Measurements from ENCODE around the gene CA10. TPM values are rescaled to one million over a fixed set of nuclear protein-coding genes. Genes with fewer than 3 reads are reported as not detected.

The CA10 gene
- total RNA-seq, 1 experiment from 2014 or later: not detected

GRCh38 chr17:51647067-51647466, 511.4 kb downstream of the CA10 start:
- Histone ChIP-seq H3K27me3 (replicated peaks; ENCODE audit: insufficient read depth, low read depth, low read length, poor library complexity) (peaks cover 35% of the 10 kb centered on the region), H3K9me3 (ENCODE audit: low read depth, low read length, poor library complexity, severe bottlenecking) (no peaks in the 10 kb centered on the region), H3K36me3 (ENCODE audit: insufficient read depth, low read length, poor library complexity, severe bottlenecking) (no peaks in the 10 kb centered on the region), H3K4me1 (ENCODE audit: insufficient read depth, low read length, poor library complexity, severe bottlenecking) (no peaks in the 10 kb centered on the region), H3K4me3 (ENCODE audit: low read depth, low read length, poor library complexity, severe bottlenecking) (no peak overlapping the region), H3K27ac (ENCODE audit: low read depth, low read length, poor library complexity, severe bottlenecking) (no peak overlapping the region)
- TF ChIP-seq CTCF (conservative IDR thresholded peaks at IDR 0.05; ENCODE audit: low read depth, low read length): no peak
- TF ChIP-seq EZH2 (IDR thresholded peaks at IDR 0.05; ENCODE audit: borderline replicate concordance, low read depth, low read length, poor library complexity, severe bottlenecking): no peak
- DNase-seq (ENCODE audit: low spot score): no peak
- ChIA-PET POLR2A (ENCODE audit: low non-redundant PET) (no interaction called here), CTCF (no interaction called here)
- no TSS peak for BruUV-seq (replicated peaks)
- intact Hi-C loops (cut with micrococcal nuclease; ENCODE audit: unreplicated experiment): loop anchor here (10.0 kb wide), 1 partner anchor 182 kb away; no protein-coding TSS in a partner anchor

- H3K27me3 ChIP-seq (replicated peaks; ENCODE audit: insufficient read depth, low read depth, low read length, poor library complexity): peaks cover 40% of the 10 kb centered on the region
- intact Hi-C loops (cut with micrococcal nuclease; ENCODE audit: unreplicated experiment): loop anchor here (10.0 kb wide), 1 partner anchor 182 kb away; no protein-coding TSS in a partner anchor
- no peak for DNase-seq (ENCODE audit: low spot score)
- no peak overlapping the region for H3K4me3 ChIP-seq (ENCODE audit: low read depth, low read length, poor library complexity, severe bottlenecking)
- TF ChIP-seq CTCF (conservative IDR thresholded peaks at IDR 0.05; ENCODE audit: low read depth, low read length): no peak
- no TSS peak for BruUV-seq (replicated peaks)
- no peaks in the 10 kb centered on the region for H3K36me3 ChIP-seq (ENCODE audit: insufficient read depth, low read length, poor library complexity, severe bottlenecking)
- no peaks in the 10 kb centered on the region for H3K4me1 ChIP-seq (ENCODE audit: insufficient read depth, low read length, poor library complexity, severe bottlenecking)
- POLR2A ChIA-PET (ENCODE audit: low non-redundant PET): no interaction called here
- no peaks in the 10 kb centered on the region for H3K9me3 ChIP-seq (ENCODE audit: low read depth, low read length, poor library complexity, severe bottlenecking)
- no peak overlapping the region for H3K27ac ChIP-seq (ENCODE audit: low read depth, low read length, poor library complexity, severe bottlenecking)
- CTCF ChIA-PET: no interaction called here
These were observed 512.0 kb downstream of the CA10 start for GRCh38 chr17:51646539-51646938.

GRCh38 chr17:51645056-51645455, 513.5 kb downstream of the CA10 start:
- TF ChIP-seq CTCF (conservative IDR thresholded peaks at IDR 0.05; ENCODE audit: low read depth, low read length) (no peak), EZH2 (IDR thresholded peaks at IDR 0.05; ENCODE audit: borderline replicate concordance, low read depth, low read length, poor library complexity, severe bottlenecking) (no peak)
- H3K4me3 ChIP-seq (ENCODE audit: low read depth, low read length, poor library complexity, severe bottlenecking): no peak overlapping the region
- intact Hi-C loops (cut with micrococcal nuclease; ENCODE audit: unreplicated experiment): loop anchor here (10.0 kb wide), 1 partner anchor 180 kb away; no protein-coding TSS in a partner anchor
- ChIA-PET CTCF (no interaction called here), POLR2A (ENCODE audit: low non-redundant PET) (no interaction called here)
- no peaks in the 10 kb centered on the region for H3K36me3 ChIP-seq (ENCODE audit: insufficient read depth, low read length, poor library complexity, severe bottlenecking)
- H3K9me3 ChIP-seq (ENCODE audit: low read depth, low read length, poor library complexity, severe bottlenecking): no peaks in the 10 kb centered on the region
- H3K27me3 ChIP-seq (replicated peaks; ENCODE audit: insufficient read depth, low read depth, low read length, poor library complexity): peaks cover 48% of the 10 kb centered on the region
- no peak overlapping the region for H3K27ac ChIP-seq (ENCODE audit: low read depth, low read length, poor library complexity, severe bottlenecking)
- no peaks in the 10 kb centered on the region for H3K4me1 ChIP-seq (ENCODE audit: insufficient read depth, low read length, poor library complexity, severe bottlenecking)
- BruUV-seq (replicated peaks): no TSS peak
- no peak for DNase-seq (ENCODE audit: low spot score)

Data from A673 (cell line).